NCI-H2081 (cell line): Measurements from ENCODE around the gene PTPN20.
A peak's percentile ranks its signal among the peaks of the same experiment; 100 is the strongest.

Experiments
- DNase-seq, 2 experiments: peaks; one replicate each; lab custom pipeline; 2025; lab: John Stamatoyannopoulos, UW

The PTPN20 gene

DNA sequence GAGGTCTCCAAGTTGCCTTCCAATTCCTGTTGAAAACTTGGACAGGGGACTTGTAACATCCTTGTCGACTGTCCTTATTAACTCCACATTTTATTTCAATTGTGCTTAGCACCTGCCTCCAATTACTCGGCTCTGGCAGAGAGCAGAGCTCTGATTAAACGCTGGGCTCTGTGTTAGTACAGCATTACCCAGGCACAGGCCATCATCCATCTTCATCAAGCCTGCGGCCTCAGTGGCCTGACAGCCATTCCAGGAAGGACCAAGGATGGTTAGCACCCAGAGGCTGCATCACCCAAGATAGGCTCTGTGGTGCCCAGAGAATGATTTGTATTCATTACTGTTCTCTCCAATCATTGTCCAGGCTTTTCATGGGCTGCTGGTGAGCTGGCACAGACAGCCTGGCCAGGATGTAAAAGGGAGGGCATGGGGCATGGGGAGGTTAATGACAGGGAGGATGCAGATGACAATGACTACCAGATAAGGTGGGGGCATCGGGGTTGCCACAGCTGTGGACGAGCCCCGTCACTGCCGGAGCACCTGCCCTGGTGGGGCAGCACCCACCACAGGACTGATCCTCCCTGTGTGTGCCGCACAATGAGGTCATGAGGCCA is 123.3 kb downstream of the PTPN20 start:
- DNase-seq = peak; percentile 49 to 83

DNA sequence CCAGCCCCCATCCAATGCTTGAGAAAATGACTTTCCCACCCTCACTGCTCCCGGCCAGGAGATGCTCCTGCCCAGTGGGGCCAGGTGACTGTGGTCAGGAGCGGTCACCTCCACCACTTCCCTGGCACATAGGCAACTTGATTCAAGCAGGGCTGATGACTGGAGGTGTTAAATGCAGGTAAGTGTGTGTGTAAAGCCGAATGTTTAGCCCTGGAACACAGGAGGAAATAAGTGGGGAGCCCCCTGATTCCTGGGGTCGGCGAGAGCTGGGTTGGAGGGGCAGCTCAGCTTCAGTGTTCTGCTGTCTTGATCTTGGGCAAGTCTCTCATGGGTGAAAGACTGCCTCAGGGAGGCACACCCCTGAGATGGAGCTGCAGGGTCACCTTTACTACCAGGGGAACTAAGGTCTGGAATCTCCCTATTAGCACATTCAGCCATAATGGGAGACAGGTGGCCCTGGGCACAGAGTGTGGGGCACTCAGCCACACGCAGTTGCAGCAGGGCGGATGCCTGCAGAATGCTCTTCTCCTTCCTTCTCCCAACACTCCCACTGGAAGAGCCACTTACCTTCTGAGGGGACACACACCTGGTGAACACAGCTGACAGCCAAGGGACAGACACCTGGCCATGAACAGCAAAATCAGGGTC is 124.1 kb downstream of the PTPN20 start:
- DNase-seq = no peak

DNA sequence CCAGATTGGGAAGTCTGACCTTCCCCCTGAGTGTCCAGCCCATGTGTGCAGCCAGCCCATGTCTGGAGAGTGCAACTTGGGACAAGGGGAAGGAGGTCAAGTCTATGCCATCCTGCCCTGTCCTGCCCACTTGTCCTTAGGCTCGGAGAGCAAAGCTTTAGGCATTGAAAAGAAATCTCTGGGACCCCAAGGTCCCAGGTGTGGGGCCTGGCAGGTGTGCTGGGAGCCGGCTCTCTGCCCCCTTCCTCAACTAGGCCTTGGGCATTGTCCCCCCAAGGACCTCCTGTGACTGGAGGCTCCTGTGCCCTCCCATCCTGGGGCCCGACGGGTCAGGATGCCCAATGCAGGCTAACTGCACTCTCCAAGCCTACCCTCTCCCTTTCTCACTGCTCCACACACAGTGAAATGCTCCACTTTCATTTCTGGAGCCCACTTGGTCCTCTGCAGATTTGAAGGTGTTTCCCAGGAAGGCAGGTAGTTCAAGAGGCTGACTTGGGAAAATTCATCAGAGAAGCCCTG is 124.7 kb downstream of the PTPN20 start:
- no peak for DNase-seq

DNA sequence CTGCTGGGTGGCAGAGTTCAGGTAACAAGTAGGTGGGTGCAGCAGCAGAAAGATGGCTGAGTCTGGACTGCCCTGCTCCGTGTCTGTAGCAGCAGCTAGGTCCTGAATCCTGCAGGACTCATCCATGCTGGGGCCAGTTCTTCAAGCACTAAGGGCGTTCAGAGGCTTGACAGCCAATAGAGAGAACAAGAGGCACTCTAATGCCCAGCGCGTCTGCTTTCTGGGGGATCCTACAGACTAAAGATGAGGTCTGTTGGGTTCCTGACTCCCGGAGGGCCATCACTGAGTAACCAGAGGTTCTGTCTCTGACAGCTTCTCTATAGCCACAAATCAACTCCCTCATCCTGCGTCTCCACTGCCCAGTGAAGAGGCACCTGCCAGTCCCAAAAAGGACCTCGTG is 125.5 kb downstream of the PTPN20 start:
- no peak for DNase-seq

DNA sequence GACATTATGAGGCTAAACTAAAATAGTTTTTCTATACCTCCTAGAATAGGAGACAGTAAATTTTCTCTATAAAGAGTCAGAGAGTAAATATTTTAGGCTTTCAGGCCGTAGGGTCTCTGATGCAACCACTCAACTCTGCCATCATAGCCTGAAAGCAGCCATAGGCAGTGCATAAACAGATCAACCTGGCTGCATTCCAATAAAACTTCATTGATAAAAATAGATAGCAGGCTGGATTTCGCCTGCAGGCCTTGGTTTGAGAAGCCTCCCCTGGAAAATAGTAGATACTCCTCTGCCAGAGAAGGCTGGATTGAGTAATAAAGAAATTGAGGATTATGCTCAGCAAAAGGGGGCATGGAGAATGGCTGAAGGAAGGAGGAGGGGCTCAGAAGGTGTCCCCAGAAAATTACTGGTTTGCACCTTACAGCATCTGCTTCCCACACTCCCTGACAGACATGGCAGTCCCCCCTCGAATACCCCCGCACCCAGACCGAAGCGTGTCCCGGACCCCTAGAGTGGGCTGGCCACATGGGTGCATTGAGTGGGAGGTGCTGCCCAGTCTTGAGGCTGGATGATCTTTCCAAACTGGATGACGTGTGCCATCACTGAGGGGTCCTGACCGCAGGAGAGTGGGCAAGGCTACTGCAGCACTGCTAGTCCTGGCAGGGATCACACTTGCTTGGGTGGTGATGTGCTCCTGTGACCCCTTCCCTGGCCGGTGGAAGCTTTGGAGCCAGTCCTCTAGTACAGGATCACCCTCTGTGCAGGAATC is 126.6 kb downstream of the PTPN20 start:
- no peak for DNase-seq

DNA sequence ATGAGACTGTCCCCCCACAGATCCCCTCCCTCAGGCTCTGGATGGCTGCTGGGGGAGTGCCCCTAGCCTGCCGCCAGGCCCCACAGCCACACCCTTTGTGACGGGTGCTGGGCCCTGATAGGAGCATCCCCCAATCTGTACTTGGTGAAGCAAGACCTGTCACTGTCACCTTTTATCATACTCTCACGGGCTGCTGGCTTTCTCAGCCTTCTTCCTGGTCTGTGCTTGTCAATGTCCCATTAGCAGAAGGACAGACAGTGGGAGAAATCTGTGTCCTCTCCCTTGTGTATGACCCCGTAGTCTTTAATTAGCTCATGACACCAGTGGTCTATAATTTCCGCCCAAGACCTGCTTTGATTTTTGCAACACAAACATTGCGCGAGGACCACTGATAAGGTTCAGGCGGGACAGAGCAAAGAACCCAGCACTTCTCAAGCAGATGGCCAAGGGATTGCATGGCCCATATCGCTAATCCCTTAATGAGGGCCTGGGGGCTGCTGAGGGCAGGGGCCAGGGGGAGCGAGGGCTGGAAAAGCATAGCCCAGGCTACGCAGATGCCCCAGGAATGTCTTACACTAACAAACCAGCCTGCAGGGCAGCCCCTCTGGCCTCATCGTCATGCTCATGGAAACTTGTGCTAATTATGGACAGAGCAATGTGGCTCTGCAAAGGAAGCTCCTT is 127.8 kb downstream of the PTPN20 start:
- no peak for DNase-seq

DNA sequence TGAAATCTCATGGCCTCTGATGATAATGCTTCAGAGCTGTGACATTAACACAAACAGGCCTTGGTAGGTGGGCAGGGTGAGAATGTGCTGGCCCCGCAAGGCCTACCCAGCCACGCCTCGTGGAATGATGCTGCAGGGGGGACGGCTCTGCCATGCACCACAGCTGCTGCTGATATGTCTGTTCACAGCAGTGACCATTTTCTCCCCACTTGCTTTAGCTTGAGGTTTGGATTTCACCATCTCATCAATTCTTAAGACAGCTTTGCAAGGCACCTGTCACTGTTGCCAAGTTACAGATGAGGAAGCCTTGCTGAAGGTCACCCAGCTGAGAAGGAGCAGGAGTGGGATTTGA is 128.3 kb downstream of the PTPN20 start:
- DNase-seq = no peak

DNA sequence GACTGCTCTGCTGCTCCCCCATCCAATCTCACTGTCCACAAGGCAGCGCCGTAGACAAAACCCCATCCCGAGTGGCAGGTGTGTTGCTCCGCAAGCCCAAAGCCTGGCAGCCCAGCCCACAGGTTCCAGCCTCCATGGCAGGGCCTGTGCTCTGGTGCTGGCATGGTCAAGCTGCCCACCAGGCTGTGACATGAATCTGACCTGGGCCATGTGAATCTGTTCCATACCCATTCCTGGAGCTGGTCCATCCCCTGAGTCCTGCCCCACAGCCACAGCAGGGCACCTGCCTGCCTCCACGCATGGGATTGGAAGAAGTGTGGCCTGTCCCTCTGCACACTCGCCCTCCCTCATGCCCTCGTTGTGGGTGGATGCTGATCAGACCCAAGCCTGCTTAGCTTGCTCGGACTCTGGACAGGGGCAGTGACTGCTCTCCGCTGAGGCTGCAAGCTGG is 128.8 kb downstream of the PTPN20 start:
- DNase-seq = no peak

DNA sequence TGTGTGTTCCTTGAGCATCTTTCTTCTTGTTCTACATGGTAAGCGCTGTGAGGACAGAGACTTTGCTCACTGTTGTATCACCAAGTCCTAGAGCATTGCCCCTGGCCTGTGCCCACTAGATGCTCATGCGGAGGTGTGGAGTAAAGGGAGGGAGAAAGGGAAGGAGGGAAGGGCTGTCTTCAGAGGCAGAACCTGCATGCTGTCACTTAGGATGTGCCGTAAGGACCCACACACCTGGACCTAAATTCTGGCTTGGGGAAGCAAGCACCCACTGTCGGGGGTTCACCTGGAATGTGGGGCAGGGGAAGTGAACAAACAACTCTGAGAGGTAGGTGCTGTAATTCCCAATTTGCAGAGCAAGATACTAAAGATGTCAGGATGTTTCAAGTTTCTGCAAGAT is 129.5 kb downstream of the PTPN20 start:
- DNase-seq = no peak

DNA sequence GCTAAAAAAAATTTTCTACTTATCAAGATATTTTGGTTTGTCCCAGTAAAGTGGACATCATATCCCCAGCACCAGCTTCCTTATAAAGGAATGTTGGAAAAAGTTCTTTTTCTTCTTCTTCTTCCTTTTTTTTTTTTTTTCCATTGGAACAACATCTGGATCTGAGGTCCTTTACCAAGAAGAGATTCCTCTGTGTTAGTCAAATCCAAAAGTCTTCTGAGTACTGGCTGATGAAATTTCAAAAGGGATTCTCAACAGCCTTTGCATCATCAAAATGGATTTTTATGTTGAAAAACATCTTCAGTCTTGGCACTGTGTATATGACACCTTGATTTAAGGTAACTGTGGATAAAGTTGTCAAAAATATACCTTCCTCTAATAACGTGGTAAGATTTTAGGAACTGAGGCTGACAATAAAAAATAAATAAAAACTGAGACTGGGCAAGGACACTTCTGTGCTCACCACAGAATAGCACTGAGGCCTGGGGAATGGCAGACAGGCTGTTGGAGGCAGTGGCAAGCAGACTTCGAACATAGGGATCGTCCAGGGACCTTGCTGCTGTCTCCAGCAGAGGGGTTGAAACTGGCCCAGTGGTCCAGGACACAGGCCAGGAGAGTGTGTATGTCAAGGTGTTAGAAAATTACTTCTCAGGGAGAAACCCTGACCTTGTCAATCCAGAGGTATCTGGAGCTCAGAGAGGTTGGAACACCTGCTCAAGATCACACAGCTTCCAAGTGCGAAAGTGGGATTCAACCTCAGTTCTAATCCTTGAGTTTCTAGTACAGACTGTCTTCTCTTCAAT is 130.4 kb downstream of the PTPN20 start:
- no peak for DNase-seq

DNA sequence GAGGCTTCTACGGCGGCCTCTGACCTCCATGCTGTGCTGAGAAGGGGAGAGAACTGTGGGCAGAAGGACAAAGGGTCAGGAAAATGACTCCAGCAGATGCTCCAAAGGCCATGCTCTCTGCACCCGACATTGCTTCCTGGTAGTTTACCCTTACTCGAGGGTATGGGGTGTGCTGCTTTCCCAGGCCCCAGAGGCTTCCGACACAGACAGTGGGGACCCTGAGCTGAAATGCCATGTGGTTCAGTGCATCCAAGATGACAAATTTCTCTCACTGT is 130.9 kb downstream of the PTPN20 start:
- no peak for DNase-seq

DNA sequence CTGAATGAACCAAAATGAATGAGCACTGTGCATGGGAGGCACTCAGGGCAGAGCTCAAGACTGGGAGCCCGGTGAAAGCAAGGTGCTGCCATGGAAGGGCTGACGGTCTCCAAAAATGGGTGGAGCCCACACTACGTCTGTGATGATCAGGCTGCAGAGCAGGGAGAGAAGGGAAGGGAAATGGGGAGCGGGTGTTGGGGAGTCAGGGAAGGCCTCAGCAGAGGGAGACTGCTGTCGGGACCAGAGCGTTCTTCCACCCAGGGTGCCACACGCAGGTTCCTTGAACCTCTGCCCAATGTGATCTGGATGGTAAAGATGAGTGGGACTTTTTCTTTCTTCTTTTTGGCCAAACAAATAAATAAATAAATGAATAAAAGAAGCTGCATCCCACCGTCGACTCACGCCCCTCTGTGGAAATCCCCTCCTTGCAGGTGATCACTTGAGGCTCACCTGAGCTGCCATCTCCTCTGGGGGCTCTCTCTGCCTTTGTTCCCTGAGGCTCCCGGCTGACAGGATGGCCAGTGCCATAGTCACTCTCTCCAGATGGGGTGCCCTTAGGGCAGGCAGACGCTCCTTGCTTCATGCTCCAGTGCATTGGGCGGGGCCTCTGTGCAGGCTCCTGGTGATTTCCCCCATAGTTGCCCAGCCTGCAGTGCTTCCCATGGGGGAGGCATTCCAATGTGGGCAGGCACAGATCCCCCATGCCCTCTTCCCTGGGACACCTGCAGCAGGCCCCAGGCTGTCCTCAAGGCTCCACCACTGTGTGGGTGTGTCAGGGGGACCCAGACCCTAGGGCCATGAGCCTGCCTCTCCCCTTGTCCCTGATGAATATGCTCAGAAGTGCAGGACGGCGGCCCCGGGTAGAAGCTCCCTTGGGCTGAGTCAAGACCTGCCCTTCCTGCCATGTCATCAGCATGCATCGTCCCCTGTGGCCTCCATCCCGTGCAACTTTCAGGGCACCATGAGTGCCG is 131.8 kb downstream of the PTPN20 start:
- no peak for DNase-seq

DNA sequence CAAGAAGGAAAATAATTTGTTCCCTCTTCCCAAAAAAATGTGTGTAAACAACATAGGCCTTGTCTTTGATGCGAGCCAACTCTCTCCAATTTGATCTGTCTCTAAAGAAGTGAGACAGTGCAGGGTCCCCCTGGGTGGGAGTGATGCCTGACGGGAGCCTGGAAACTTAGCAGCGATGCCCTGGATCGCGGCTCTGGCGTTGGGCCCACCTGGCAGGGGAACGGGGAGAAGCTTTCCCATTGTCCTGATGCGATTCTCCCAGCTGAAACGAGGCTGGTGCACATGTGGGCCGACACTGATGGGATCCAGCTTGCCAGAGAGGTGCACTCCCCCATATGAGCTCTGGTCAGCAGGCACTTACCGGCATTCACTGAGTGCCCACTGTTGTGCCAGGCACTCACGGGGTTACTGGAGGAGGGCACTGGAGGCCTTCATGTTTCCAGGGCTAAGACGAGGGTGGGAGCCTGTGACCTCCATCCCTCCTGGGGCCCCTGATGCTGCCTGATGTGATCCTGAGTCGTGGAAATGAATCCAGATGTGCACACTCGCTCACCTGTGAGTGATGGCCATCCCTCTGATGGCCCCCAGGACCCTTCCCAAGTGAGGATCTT is 132.8 kb downstream of the PTPN20 start:
- no peak for DNase-seq

DNA sequence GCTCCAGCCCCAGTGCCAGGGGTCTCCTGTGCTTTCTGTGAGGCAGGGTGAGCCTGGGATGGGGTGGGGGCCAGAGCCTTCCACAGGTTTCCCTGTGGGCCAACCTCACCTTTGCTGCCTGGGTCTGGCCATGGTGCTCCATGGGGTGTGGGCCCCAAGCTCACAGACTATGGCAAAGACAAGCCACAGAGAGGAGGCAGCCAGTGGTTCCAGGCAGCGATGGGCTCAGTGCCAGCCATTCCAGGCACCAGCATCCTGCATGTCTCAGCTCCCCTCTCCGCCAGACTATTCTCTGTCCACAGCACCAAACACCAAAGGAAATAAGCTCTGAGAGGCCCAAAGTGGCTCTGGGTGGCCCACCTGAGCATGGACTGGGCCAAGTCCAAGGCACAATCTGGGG is 133.5 kb downstream of the PTPN20 start:
- DNase-seq = no peak

DNA sequence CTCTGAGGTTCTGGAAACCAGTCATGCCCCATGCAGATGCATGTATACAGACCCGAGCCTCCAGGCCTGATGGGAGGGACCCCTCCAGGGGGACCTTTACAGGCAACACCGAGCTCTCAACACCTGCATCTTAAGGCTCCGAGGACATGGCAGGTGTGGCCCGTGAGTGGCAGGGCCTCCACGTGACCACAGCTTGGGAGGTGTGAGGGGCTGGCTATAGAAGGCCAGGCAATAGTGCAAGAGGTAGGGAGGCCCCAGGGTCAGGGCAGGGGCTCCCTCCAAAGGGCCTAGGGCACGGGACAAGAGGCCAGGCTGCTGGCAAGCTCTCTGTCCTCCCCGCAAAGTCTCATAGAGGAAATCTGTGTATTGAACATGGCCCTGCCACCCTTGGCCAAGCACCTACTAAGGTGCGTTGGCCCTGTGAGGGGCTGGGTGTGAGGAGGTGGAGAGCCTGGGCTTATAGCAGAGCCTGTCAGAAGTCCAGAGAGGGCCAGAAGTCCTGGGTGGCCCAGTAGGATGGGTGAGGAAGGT is 134.2 kb downstream of the PTPN20 start:
- DNase-seq = no peak

DNA sequence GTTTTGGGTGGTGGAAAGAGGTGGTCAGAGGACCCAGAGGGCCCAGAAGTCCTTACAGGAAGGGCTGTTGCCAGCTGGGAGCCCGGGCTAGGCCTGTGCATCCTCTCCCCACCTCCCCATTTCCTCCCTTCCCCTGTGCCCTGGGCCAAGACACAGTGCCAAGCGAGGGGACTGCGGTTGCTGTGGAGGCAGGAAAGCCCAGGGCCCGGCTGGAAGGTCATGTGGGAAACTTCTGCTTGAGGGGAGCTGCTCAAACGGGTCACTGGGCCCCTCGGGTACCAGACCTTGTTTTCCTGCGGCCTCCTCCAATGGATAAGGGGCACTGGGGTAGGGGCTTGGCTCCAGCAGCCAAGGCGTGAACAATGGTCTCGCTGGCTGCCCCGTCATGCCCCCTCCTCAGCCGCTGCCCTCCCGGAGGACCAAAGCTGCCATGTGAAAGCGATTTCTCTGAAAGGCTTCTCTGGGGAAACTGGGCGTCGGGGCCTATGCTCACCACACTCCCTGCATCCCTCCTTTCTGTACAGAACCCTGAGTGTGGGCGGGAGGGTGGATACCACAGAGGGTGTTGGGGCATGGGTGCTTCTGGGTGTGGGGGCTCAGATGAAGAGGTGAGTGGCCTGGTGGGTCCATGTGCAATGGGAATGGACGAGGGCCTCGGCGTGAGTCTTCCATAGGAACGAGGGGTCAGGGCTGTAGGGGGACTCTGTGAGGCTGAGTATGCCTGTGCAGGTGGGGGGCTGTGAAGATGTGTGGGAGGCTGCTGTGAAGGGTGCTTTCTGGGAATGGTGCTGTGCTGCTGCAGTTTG is 135.3 kb downstream of the PTPN20 start:
- DNase-seq = no peak

DNA sequence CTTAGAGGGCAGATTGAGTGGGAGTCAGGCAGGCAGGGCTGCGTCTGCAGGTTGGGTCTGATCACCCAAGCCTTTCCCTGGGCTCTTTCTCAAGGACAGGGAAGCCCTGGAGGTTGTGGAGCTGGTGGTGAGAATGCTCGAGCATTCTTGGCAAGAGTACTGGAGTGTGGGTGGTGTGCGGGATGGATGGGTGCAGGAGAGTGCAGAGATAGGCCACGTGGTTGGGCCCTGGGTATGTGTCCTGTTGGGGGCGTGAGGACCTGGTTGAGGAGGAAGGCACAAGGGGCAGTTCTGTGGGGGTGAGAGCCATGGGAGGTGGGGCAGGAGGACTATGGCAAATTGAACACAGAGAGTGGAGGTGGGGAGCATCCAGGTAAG is 135.9 kb downstream of the PTPN20 start:
- no peak for DNase-seq

DNA sequence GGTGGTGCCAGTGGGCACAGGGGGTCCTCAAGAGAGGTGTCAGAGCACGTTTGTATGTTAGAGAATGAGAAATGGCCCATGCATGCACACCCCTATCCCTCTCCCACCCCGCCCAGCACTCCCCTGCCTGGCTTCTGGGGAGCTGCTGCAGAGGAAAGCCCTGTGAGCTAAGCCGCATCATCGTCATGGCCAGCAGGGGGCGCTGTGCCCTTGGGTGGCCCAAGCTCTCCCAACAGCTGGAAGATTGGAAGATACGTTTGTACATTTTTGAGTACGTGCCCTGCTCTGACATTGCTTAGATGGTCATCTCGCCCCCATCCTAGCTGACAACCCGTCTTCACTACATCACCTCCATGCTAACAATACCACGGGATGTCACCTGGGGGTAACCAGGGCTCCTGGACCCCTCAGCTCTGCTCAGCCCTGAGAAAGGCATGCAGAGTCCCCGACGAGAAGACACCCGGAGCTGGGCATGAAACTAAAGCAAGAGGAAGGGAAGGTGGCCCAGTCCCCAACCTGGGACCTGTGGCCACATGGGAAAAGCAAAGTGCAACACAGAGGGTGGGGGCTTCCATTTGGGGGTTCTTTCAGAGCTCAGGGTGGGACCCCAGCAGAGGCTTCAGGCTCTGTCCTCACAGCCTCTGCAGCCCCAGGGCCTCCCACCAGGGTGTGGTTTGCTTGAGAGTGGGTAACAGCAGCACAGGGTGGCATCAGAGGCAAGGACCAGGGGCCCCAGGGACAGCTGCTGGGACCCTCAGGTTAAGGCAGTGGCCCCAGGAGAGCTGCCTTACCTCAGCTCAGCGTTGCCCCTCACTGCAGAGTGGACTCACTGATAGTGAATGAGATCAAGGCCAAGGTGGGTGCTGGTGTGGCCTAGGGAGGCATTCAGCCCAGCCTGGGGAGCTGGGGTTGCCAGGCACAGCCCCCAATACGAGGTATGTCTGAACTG is 136.6 kb downstream of the PTPN20 start:
- DNase-seq = peak; percentile 20 to 23
